ENCODE data around the gene MLXIP. TPM values are rescaled to one million over a fixed set of nuclear protein-coding genes. Genes with fewer than 3 reads are reported as not detected.

MLXIP gene
- total RNA-seq, 1 donor = 8.3 TPM

- H3K4me3 ChIP-seq (ENCODE audit: low read depth, low read length) = no peak overlapping the region
- no peak for TF ChIP-seq CTCF (IDR thresholded peaks at IDR 0.05; ENCODE audit: insufficient read depth, low read length)
- DNase-seq (ENCODE audit: low read depth) = no peak
These were observed 116.8 kb downstream of the MLXIP start for GRCh38 chr12:122195405-122195804.

Other genes starting within 250 kb of the MLXIP start
- gene HPD, start 219.9 kb upstream of the MLXIP start, total RNA-seq (ENCODE audit: low replicate concordance) = 1.1 and 1.8 TPM in 2 replicates
- 27.6 and 57.9 TPM in 2 replicates for gene PSMD9, start 190.0 kb upstream of the MLXIP start, total RNA-seq (ENCODE audit: low replicate concordance)
- 2.3 and 8.8 TPM in 2 replicates for gene CFAP251, start 160.2 kb upstream of the MLXIP start, total RNA-seq (ENCODE audit: low replicate concordance)
- gene BCL7A, start 56.9 kb upstream of the MLXIP start, total RNA-seq (ENCODE audit: low replicate concordance) = 3.2 and 12.2 TPM in 2 replicates
- not detected in 2 replicates for gene IL31, start 95.5 kb downstream of the MLXIP start, total RNA-seq (ENCODE audit: low replicate concordance)
- 0.74 and 3.5 TPM in 2 replicates for gene LRRC43, start 104.4 kb downstream of the MLXIP start, total RNA-seq (ENCODE audit: low replicate concordance)
- gene B3GNT4, start 125.0 kb downstream of the MLXIP start, total RNA-seq (ENCODE audit: low replicate concordance) = not detected in 2 replicates
- 50.0 and 58.9 TPM in 2 replicates for gene DIABLO, start 147.3 kb downstream of the MLXIP start, total RNA-seq (ENCODE audit: low replicate concordance)
- 18.3 and 20.9 TPM in 2 replicates for gene VPS33A, start 187.7 kb downstream of the MLXIP start, total RNA-seq (ENCODE audit: low replicate concordance)